ENCODE data around the gene AGRP. TPM values are rescaled to one million over a fixed set of nuclear protein-coding genes. Genes with fewer than 3 reads are reported as not detected.
A peak's percentile ranks its signal among the peaks of the same experiment; 100 is the strongest.

The AGRP gene
- total and polyA plus RNA-seq, 12 donors: 2.9 to 98.1 (median 10.4) TPM

DNA sequence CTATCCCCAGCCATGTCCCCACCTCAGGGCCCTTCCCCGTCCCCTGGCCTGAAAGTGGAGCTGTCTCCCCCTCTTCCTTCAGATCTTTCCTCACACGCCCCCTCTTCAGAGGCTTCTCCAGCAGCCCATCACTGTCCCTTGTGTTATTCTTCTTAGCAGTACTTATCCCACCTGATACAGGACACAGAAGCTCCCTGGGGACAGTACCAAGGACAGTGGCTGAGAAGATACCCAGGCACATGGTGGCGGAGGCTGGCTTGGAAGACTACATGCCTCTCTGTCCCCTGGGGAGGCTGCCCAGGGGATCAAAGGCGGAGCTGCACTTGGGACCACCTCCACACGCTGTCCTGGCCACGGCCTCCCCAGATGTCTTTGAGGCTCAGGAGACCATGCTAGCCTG lies 28.5 kb downstream of the AGRP start:
- Histone ChIP-seq H3K4me3 (no peak overlapping the region), H3K36me3 (replicated peaks in 1 of 2) (peaks cover 0 to 22% of the 10 kb centered on the region in 2 donors), H3K27me3 (no peaks in the 10 kb centered on the region), H3K27ac (no peak overlapping the region), H3K9me3 (replicated peaks in 1 of 3) (no peaks in the 10 kb centered on the region), H3K4me1 (replicated peaks in 1 of 2) (peaks cover 44 to 64% of the 10 kb centered on the region in 2 donors)
- no peak for DNase-seq
- TF ChIP-seq POLR2A (IDR thresholded peaks at IDR 0.05): no peak
- TF ChIP-seq, protein P1, sequence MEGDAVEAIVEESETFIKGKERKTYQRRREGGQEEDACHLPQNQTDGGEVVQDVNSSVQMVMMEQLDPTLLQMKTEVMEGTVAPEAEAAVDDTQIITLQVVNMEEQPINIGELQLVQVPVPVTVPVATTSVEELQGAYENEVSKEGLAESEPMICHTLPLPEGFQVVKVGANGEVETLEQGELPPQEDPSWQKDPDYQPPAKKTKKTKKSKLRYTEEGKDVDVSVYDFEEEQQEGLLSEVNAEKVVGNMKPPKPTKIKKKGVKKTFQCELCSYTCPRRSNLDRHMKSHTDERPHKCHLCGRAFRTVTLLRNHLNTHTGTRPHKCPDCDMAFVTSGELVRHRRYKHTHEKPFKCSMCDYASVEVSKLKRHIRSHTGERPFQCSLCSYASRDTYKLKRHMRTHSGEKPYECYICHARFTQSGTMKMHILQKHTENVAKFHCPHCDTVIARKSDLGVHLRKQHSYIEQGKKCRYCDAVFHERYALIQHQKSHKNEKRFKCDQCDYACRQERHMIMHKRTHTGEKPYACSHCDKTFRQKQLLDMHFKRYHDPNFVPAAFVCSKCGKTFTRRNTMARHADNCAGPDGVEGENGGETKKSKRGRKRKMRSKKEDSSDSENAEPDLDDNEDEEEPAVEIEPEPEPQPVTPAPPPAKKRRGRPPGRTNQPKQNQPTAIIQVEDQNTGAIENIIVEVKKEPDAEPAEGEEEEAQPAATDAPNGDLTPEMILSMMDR (IDR thresholded peaks at IDR 0.05): no peak
- intact Hi-C loops (cut with DNase I): no loop called here
- 88 to 98% (median 95%) methylated on average over 3 to 6 of the region's 6 CpGs for WGBS, 4 donors

DNA sequence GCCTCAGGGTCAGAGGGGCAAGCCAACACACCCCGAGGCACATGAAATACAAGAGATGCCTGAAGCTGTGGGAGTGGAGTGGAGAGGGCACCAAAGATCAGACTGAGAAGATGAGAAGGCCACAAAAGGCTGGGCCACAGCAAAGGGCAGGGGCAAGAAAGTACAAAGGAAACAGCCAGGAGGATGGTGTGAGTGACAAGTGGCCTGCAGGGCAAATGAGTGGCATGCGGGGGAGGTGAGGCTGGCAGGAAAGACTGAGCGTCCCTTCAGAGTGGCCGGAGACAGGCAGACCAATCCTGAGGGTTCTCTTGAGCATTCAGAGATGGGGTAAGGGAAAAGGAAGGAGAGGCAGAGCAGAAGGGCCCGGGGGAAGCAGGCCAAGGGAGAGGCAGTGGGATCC lies 29.2 kb downstream of the AGRP start:
- intact Hi-C loops (cut with DNase I): no loop called here
- peaks cover 44 to 64% of the 10 kb centered on the region in 2 donors for H3K4me1 ChIP-seq (replicated peaks in 1 of 2)
- 82 to 91% (median 86%) methylated on average over 5 of the region's 5 CpGs for WGBS, 4 donors

DNA sequence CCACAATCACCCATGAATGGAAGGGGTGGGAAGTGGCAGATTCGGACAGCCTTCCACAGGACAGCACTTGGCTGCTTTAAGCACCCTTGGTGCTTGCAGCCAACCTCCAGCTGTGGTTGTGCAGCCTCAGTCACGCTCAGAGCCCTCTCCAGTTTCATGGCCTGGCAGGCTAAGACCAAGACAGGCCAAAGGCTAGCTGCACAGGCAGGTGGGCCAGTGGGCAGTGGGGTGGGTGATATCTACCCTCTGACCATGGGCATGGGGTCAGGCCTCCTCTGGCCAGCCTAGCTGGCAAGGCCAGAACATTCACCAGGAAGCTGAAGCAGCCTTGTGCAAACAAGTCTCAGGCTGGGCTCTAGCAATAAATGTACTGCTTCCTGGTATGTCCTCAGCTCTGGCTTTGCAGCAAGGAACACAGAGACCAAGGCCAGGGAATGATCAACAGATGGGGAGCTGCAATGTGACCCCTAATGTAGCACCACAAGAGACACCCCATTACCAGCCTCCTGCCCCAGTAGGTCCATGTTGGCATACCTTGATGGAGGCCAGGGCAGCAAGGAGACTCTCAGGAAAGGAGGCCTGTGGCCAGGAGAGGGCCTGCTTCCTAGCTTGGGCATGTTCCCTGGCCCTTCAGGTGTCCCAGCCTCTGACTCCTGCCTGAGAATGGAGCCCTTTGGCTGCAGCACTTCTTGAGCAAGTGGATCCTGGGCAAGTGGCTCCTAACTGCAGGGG lies 31.5 kb downstream of the AGRP start:
- Histone ChIP-seq H3K4me3 (no peak overlapping the region), H3K9me3 (replicated peaks in 1 of 3) (no peaks in the 10 kb centered on the region), H3K36me3 (replicated peaks in 1 of 2) (peaks cover 0 to 22% of the 10 kb centered on the region in 2 donors), H3K27me3 (no peaks in the 10 kb centered on the region), H3K27ac (peak overlapping the region in 1 of 5 donors; percentile 15), H3K4me1 (replicated peaks in 1 of 2) (peaks cover 42 to 60% of the 10 kb centered on the region in 2 donors)
- TF ChIP-seq POLR2A (IDR thresholded peaks at IDR 0.05): no peak
- TF ChIP-seq, protein P1 (IDR thresholded peaks at IDR 0.05): no peak
- intact Hi-C loops (cut with DNase I): no loop called here
- WGBS, 4 donors: 55 to 74% (median 65%) methylated on average over 1 to 2 of the region's 2 CpGs
- DNase-seq: no peak

More for the DNA sequence above, 29.2 kb downstream of the AGRP start:
- peaks cover 0 to 22% of the 10 kb centered on the region in 2 donors for H3K36me3 ChIP-seq (replicated peaks in 1 of 2)
- no peak overlapping the region for H3K4me3 ChIP-seq
- H3K9me3 ChIP-seq (replicated peaks in 1 of 3): no peaks in the 10 kb centered on the region
- no peak for DNase-seq
- no peak for TF ChIP-seq POLR2A (IDR thresholded peaks at IDR 0.05)
- TF ChIP-seq, protein P1 (IDR thresholded peaks at IDR 0.05): no peak
- no peaks in the 10 kb centered on the region for H3K27me3 ChIP-seq
- no peak overlapping the region for H3K27ac ChIP-seq

DNA sequence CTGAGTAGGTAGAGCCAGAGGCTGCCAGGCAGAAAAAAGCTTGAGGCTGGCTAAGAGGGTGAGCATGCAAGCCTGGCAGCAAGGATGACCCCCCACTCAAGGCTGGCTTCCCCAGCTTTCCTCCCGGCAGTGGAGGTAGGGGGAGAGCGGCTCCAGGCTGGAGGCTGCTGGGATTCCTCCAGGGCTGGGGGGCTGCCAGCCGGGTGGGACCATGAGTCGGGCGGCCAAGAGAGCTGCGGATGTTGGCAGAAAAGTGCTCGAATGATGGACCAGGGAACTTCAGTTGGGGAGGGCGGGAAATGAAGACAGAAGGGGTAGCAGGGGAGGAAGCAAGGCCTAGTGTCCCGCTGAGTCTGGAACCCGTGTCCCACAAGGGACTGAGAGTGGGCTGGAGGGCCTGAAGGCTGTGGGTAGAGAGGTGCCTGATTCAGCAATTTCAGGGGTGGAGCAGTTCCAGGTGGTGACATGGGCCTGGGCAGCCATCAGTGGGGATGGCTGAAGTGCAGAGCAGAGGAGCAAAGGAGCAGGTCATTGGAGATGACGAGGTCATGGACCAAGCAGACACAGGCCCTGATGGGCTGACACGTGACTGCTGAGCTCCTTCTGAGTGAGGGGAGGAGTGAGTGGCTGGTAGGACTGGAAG lies 32.2 kb downstream of the AGRP start:
- 83 to 85% (median 84%) methylated on average over 10 to 12 of the region's 12 CpGs for WGBS, 4 donors
- Histone ChIP-seq H3K27ac (peak overlapping the region in 1 of 5 donors; percentile 15), H3K27me3 (no peaks in the 10 kb centered on the region), H3K9me3 (replicated peaks in 1 of 3) (no peaks in the 10 kb centered on the region), H3K4me3 (no peak overlapping the region), H3K36me3 (replicated peaks in 1 of 2) (peaks cover 0 to 22% of the 10 kb centered on the region in 2 donors), H3K4me1 (replicated peaks in 1 of 2) (peaks cover 42 to 60% of the 10 kb centered on the region in 2 donors)
- TF ChIP-seq, protein P1 (IDR thresholded peaks at IDR 0.05): no peak
- TF ChIP-seq POLR2A (IDR thresholded peaks at IDR 0.05): no peak
- intact Hi-C loops (cut with DNase I): no loop called here
- DNase-seq: no peak
